GM18951 (cell line): ENCODE measurements around the gene PRSS8.
"Not testable (repeated sequence)": the region's sequence is repeated elsewhere in the genome, so short reads cannot be mapped to it uniquely, and the experiment has no call there.

Source experiments
- POLR2A ChIP-seq: IDR thresholded peaks from 4 replicates; pipeline ENCODE4 v1.6.1; 2011; ENCODE audit warnings: mild to moderate bottlenecking; ENCODE audit not compliant: insufficient read length, insufficient read depth; ENCODE audit errors: extremely low read depth
- in situ Hi-C: fragments of 300-500 bp; cut with MboI; formaldehyde crosslinking; loops from one replicate; pipeline ENCODE4 v1.12.0; 2022; ENCODE audit warnings: low sequenced_read_pairs, mixed read lengths, inconsistent platforms; ENCODE audit not compliant: unreplicated experiment

The PRSS8 gene

DNA sequence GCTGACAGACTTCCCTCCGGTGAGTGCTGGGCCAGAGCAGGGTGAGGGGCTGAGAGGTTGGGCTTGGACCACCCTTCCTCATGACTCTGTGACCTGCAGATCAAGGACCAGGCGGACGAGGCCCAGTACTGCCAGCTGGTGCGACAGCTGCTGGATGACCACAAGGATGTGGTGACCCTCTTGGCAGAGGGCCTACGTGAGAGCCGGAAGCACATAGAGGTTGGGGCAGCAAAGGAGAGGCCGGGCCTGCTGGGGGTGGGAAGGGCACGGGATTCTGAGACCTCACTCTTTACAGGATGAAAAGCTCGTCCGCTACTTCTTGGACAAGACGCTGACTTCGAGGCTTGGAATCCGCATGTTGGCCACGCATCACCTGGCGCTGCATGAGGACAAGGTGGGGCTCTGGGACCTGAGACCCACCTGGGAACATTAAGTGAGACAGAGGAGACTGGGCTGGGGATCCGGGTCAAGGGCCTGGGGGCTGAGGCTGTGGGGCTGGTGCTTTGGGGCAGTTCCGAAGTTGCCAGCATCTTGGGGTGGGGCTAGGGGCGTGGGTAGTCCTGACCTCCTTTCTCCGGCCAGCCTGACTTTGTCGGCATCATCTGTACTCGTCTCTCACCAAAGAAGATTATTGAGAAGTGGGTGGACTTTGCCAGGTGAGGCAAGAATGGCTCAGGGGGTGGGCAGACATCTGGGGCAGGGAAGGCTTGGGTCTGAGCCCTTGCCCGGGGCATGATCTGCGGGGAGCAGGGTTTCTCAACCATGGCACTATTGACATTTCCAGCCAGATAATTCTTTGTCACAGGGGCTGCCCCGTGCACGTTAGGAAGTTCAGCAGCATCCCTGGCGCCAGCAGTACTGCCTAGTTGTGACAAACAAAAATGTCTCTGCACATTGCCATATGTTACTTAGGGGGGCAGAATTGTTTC, 25.2 kb downstream of the PRSS8 start:
- in situ Hi-C loops = no loop called here
- TF ChIP-seq POLR2A = no peak

- in situ Hi-C loops = no loop called here
- TF ChIP-seq POLR2A = no peak
Observed at GRCh38 chr16:31109622-31110021, 25.9 kb downstream of the PRSS8 start.

DNA sequence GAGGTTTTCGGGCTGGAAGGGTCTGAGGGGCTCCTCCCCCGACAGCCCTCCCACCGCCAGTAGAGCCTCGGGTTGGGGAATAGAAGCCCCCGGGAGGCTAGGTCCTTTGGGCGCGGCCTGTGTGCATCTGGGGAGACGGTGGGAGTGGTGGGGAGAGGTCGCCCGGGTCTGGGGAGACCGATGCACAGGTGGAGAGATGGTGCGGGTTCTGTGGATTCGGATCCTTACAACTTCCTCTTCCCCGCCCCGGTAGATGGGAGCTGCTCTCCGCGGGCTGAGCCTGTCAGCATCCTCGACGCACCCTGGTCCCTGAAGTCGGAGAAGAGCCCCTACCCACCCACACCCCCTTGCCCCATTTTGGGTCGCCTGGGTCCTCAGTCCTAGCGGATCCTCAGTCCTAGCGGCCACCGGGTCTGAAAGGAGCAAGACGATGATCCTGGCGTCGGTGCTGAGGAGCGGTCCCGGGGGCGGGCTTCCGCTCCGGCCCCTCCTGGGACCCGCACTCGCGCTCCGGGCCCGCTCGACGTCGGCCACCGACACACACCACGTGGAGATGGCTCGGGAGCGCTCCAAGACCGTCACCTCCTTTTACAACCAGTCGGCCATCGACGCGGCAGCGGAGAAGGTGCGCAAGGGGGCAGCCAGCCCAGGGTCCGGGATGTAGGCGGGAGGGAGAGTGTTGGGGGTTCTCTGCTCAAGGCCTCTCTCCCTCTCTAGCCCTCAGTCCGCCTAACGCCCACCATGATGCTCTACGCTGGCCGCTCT, 26.6 kb downstream of the PRSS8 start:
- TF ChIP-seq POLR2A = no peak
- in situ Hi-C loops = no loop called here

- peak; percentile 80 for TF ChIP-seq POLR2A
- in situ Hi-C loops = no loop called here
Observed at GRCh38 chr16:31108035-31108793, 27.3 kb downstream of the PRSS8 start, which contains the start of gene BCKDK. BCKDK (plus strand) TSS chr16:31108386; CDS start chr16:31109224, 838 bp downstream.

GRCh38 chr16:31107465-31107867, 28.1 kb downstream of the PRSS8 start:
- in situ Hi-C loops = no loop called here
- TF ChIP-seq POLR2A = no peak

DNA sequence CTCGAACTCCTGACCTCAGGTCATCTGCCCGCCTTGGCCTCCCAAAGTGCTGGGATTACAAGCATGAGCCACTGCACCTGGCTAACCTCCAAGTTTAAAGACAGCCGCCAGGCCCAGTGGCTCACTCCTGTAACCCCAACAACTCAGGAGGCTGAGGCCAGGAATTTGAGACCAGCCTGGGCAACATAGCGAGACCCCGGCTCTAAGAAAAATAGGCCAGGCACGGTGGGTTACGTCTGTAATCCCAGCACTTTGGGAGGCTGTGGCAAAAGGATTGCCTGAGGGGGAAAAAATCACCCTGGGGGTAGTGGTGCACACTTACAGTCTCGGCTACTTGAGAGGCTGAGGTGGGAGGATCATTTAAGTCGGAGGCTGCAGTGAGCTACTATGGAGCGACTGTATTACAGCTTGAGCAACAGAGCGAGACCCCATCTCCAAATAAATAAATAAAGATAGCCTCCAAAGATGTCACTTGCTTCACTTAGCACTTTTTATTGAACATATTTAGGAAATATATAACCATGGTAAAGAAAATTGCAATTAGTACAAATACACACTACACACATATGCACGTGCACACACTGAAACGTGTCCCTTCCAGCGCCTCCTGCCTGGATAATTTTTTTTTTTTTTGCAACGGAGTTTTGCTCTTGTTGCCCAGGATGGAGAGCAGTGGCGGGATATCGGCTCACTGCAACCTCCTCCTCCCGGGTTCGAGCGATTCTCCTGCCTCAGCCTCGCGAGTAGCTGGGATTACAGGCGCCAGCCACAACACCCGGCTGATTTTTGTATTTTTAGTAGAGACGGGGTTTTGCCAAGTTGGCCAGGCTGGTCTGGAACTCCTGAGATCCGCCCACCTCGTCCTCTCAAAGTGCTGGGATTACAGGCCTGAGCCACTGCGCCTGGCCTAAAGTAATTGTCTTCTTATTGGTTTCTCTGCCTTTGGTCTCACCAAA, 28.7 kb downstream of the PRSS8 start:
- no peak for TF ChIP-seq POLR2A
- in situ Hi-C loops = no loop called here

DNA sequence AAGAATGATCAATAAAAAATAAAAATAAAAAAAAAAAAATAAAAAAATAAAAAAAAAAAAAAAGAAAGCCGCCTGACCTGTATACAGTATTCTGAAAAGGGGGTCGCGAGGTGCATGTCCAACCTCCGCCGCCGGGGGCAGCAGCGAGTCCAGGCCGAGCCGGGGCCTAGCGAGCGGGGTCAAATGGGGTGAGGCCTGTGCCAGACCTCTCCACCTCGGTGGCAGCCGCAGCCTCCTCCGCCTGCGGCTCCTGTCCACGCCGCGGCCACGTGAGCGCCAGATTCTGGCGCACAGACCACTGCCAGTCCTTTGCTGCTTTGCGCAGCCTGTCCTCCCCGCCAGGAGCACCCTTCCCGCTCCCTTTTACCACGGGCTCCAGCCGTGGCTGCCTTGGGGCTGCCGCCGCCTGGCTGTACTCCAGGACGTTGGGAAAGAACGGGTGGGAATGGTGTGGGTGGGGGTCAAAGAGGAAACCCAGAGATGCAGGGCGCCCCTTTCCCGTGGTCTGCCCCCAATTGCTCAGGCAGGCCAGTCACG, 29.8 kb downstream of the PRSS8 start:
- in situ Hi-C loops = no loop called here
- TF ChIP-seq POLR2A = peak; percentile 33

- in situ Hi-C loops = not testable (repeated sequence)
Observed at GRCh38 chr16:31100876-31101641, 34.5 kb downstream of the PRSS8 start.

GRCh38 chr16:31099860-31100638, 35.5 kb downstream of the PRSS8 start:
- TF ChIP-seq POLR2A = no peak
- in situ Hi-C loops = no loop called here

GRCh38 chr16:31094424-31095120, 41.0 kb downstream of the PRSS8 start, which contains the start of gene VKORC1:
VKORC1 (minus strand) TSS chr16:31094797; CDS start chr16:31094729, 68 bp downstream.
- in situ Hi-C loops = no loop called here

DNA sequence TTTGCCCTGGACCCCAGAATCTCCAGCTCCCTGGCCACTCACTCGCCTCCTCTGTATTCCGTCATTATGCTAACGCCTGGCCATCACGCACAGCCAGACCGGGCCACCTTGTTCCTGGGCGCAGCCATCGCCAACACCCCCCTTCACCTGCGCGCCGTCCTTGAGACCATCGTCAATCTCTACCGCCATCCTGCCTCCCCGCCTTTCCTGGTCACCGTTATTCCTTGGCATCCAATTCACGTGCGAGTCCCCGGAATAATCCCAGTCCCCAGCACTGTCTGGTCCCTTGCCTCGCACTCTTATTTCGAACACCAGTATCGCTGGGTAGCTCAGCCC, 41.5 kb downstream of the PRSS8 start:
- TF ChIP-seq POLR2A = no peak
- in situ Hi-C loops = no loop called here

More at GRCh38 chr16:31094424-31095120, 41.0 kb downstream of the PRSS8 start, which contains the start of gene VKORC1:
- peak; percentile 70 for TF ChIP-seq POLR2A
